Activated T-helper 17 cell treated with anti-CD3 and anti-CD28 coated beads, Interleukin-2, amount 50 U/mL, for 72 hours (primary cell): ENCODE measurements around the gene FAM118A. TPM values are rescaled to one million over a fixed set of nuclear protein-coding genes. Genes with fewer than 3 reads are reported as not detected.
A peak's percentile ranks its signal among the peaks of the same experiment; 100 is the strongest.
"Not testable (repeated sequence)": the region's sequence is repeated elsewhere in the genome, so short reads cannot be mapped to it uniquely, and the experiment has no call there.

Experiments
- ATAC-seq: fragments of 150-1000 bp; cut with Tn5 transposase; replicated peaks from 2 replicates; pipeline ENCODE4 v1.10.0; 2021; ENCODE audit warnings: mild to moderate bottlenecking, moderate library complexity
- H3K27ac Mint-ChIP-seq: one replicate; pipeline ENCODE4 v1.8.0; 2022; ENCODE audit warnings: mixed read lengths
- H3K27me3 Mint-ChIP-seq: one replicate; pipeline ENCODE4 v1.8.0; 2022; ENCODE audit warnings: mixed read lengths
- H3K36me3 Mint-ChIP-seq: one replicate; pipeline ENCODE4 v1.8.0; 2022; ENCODE audit warnings: low read depth, mild to moderate bottlenecking, mixed read lengths
- H3K4me1 Mint-ChIP-seq: one replicate; pipeline ENCODE4 v1.8.0; 2022; ENCODE audit warnings: mixed read lengths
- H3K4me3 Mint-ChIP-seq: one replicate; pipeline ENCODE4 v1.8.0; 2022; ENCODE audit warnings: mild to moderate bottlenecking, mixed read lengths
- H3K9me3 Mint-ChIP-seq: one replicate; pipeline ENCODE4 v1.8.0; 2022; ENCODE audit warnings: mixed read lengths
- total RNA-seq, 2 donors: library from RNA; stranded (reverse); gene quantifications; one replicate each; pipeline ENCODE4 v1.2.3, GENCODE V29; 2022

FAM118A gene
- total RNA-seq, 2 donors from 2014 or later, result 64.3 to 99.4 TPM

GRCh38 chr22:45338795-45339194 lies 29.1 kb downstream of the FAM118A start:
- Mint-ChIP-seq H3K36me3 (peaks cover 100% of the 10 kb centered on the region), H3K27ac (no peak overlapping the region), H3K9me3 (no peaks in the 10 kb centered on the region), H3K4me1 (no peaks in the 10 kb centered on the region), H3K27me3 (no peaks in the 10 kb centered on the region), H3K4me3 (no peak overlapping the region)
- ATAC-seq, result no peak

- Mint-ChIP-seq H3K36me3 (peaks cover 100% of the 10 kb centered on the region), H3K27me3 (no peaks in the 10 kb centered on the region), H3K4me1 (no peaks in the 10 kb centered on the region), H3K27ac (no peak overlapping the region), H3K4me3 (no peak overlapping the region), H3K9me3 (no peaks in the 10 kb centered on the region)
- ATAC-seq, result no peak
Measured at GRCh38 chr22:45340323-45340722, 30.6 kb downstream of the FAM118A start.

- ATAC-seq, result peak; percentile 86
- Mint-ChIP-seq H3K27me3 (no peaks in the 10 kb centered on the region), H3K27ac (no peak overlapping the region), H3K4me3 (no peak overlapping the region), H3K36me3 (peaks cover 100% of the 10 kb centered on the region), H3K9me3 (no peaks in the 10 kb centered on the region), H3K4me1 (no peaks in the 10 kb centered on the region)
Measured at GRCh38 chr22:45341498-45341897, 31.8 kb downstream of the FAM118A start.

GRCh38 chr22:45343143-45343542 lies 33.4 kb downstream of the FAM118A start:
- H3K9me3 Mint-ChIP-seq, result no peaks in the 10 kb centered on the region
- no peaks in the 10 kb centered on the region for H3K4me1 Mint-ChIP-seq
- no peak overlapping the region for H3K4me3 Mint-ChIP-seq
- H3K27ac Mint-ChIP-seq, result no peak overlapping the region
- peaks cover 87% of the 10 kb centered on the region for H3K36me3 Mint-ChIP-seq
- ATAC-seq, result no peak
- H3K27me3 Mint-ChIP-seq, result no peaks in the 10 kb centered on the region

- Mint-ChIP-seq H3K27me3 (no peaks in the 10 kb centered on the region), H3K4me3 (no peak overlapping the region), H3K9me3 (no peaks in the 10 kb centered on the region), H3K4me1 (no peaks in the 10 kb centered on the region), H3K27ac (no peak overlapping the region), H3K36me3 (peaks cover 75% of the 10 kb centered on the region)
- no peak for ATAC-seq
Measured at GRCh38 chr22:45344334-45344733, 34.6 kb downstream of the FAM118A start.

- no peaks in the 10 kb centered on the region for H3K9me3 Mint-ChIP-seq
- no peaks in the 10 kb centered on the region for H3K27me3 Mint-ChIP-seq
- H3K27ac Mint-ChIP-seq, result no peak overlapping the region
- ATAC-seq, result no peak
- peaks cover 20% of the 10 kb centered on the region for H3K36me3 Mint-ChIP-seq
- H3K4me3 Mint-ChIP-seq, result no peak overlapping the region
- H3K4me1 Mint-ChIP-seq, result peaks cover 5% of the 10 kb centered on the region
Measured at GRCh38 chr22:45349916-45350315, 40.2 kb downstream of the FAM118A start.

GRCh38 chr22:45351956-45352355 lies 42.2 kb downstream of the FAM118A start:
- Mint-ChIP-seq H3K27ac (no peak overlapping the region), H3K27me3 (no peaks in the 10 kb centered on the region), H3K36me3 (no peaks in the 10 kb centered on the region), H3K9me3 (no peaks in the 10 kb centered on the region), H3K4me3 (no peak overlapping the region), H3K4me1 (peaks cover 5% of the 10 kb centered on the region)
- no peak for ATAC-seq

- H3K27ac Mint-ChIP-seq, H3K4me3 Mint-ChIP-seq, H3K4me1 Mint-ChIP-seq, ATAC-seq, H3K36me3 Mint-ChIP-seq, H3K9me3 Mint-ChIP-seq, H3K27me3 Mint-ChIP-seq: not testable (repeated sequence)
Measured at GRCh38 chr22:45352757-45353156, 43.0 kb downstream of the FAM118A start.

- H3K9me3 Mint-ChIP-seq, result no peaks in the 10 kb centered on the region
- H3K27ac Mint-ChIP-seq, result no peak overlapping the region
- no peak overlapping the region for H3K4me3 Mint-ChIP-seq
- no peak for ATAC-seq
- H3K27me3 Mint-ChIP-seq, result no peaks in the 10 kb centered on the region
- H3K36me3 Mint-ChIP-seq, result no peaks in the 10 kb centered on the region
- peaks cover 5% of the 10 kb centered on the region for H3K4me1 Mint-ChIP-seq
Measured at GRCh38 chr22:45353786-45354185, 44.1 kb downstream of the FAM118A start.

- Mint-ChIP-seq H3K4me3 (no peak overlapping the region), H3K9me3 (no peaks in the 10 kb centered on the region), H3K36me3 (no peaks in the 10 kb centered on the region), H3K4me1 (no peaks in the 10 kb centered on the region), H3K27me3 (no peaks in the 10 kb centered on the region), H3K27ac (no peak overlapping the region)
- no peak for ATAC-seq
Measured at GRCh38 chr22:45357490-45357889, 47.8 kb downstream of the FAM118A start.

- H3K4me1 Mint-ChIP-seq, result no peaks in the 10 kb centered on the region
Measured at GRCh38 chr22:45358127-45358526, 48.4 kb downstream of the FAM118A start.

GRCh38 chr22:45359627-45360026 lies 49.9 kb downstream of the FAM118A start:
- H3K9me3 Mint-ChIP-seq, result no peaks in the 10 kb centered on the region
- H3K27ac Mint-ChIP-seq, result no peak overlapping the region
- no peak overlapping the region for H3K4me3 Mint-ChIP-seq
- no peak for ATAC-seq
- H3K36me3 Mint-ChIP-seq, result no peaks in the 10 kb centered on the region
- H3K4me1 Mint-ChIP-seq, result no peaks in the 10 kb centered on the region
- no peaks in the 10 kb centered on the region for H3K27me3 Mint-ChIP-seq

More at GRCh38 chr22:45358127-45358526, 48.4 kb downstream of the FAM118A start:
- Mint-ChIP-seq H3K9me3 (no peaks in the 10 kb centered on the region), H3K36me3 (no peaks in the 10 kb centered on the region), H3K27ac (no peak overlapping the region), H3K27me3 (no peaks in the 10 kb centered on the region), H3K4me3 (no peak overlapping the region)
- ATAC-seq, result no peak

GRCh38 chr22:45366713-45367112 lies 57.0 kb downstream of the FAM118A start:
- peaks cover 14% of the 10 kb centered on the region for H3K27me3 Mint-ChIP-seq
- H3K27ac Mint-ChIP-seq, result no peak overlapping the region
- ATAC-seq, result no peak
- no peaks in the 10 kb centered on the region for H3K36me3 Mint-ChIP-seq
- no peaks in the 10 kb centered on the region for H3K4me1 Mint-ChIP-seq
- H3K9me3 Mint-ChIP-seq, result peaks cover 3% of the 10 kb centered on the region
- H3K4me3 Mint-ChIP-seq, result no peak overlapping the region

- not testable (repeated sequence) for H3K4me3 Mint-ChIP-seq, H3K4me1 Mint-ChIP-seq, H3K27ac Mint-ChIP-seq, H3K9me3 Mint-ChIP-seq, H3K36me3 Mint-ChIP-seq, H3K27me3 Mint-ChIP-seq, ATAC-seq
Measured at GRCh38 chr22:45373592-45373991, 63.9 kb downstream of the FAM118A start.

- Mint-ChIP-seq H3K27ac (no peak overlapping the region), H3K9me3 (no peaks in the 10 kb centered on the region), H3K36me3 (no peaks in the 10 kb centered on the region), H3K4me1 (no peaks in the 10 kb centered on the region), H3K27me3 (peaks cover 2% of the 10 kb centered on the region), H3K4me3 (no peak overlapping the region)
- ATAC-seq, result peak; percentile 79
Measured at GRCh38 chr22:45376009-45376408, 66.3 kb downstream of the FAM118A start.

- H3K27me3 Mint-ChIP-seq, result no peaks in the 10 kb centered on the region
- H3K36me3 Mint-ChIP-seq, result no peaks in the 10 kb centered on the region
- H3K4me3 Mint-ChIP-seq, result no peak overlapping the region
- no peaks in the 10 kb centered on the region for H3K4me1 Mint-ChIP-seq
- no peaks in the 10 kb centered on the region for H3K9me3 Mint-ChIP-seq
- no peak for ATAC-seq
- H3K27ac Mint-ChIP-seq, result no peak overlapping the region
Measured at GRCh38 chr22:45376703-45377102, 67.0 kb downstream of the FAM118A start.
